Trophoblast cell (in vitro differentiated cells and primary cell): ENCODE results near the gene C19orf38.
A peak's percentile ranks its signal among the peaks of the same experiment; 100 is the strongest.

Experiments
- DNase-seq, 2 donors: peaks; one replicate each; pipeline ENCODE4 v3.0.0-alpha.2; 2016
- H2AFZ ChIP-seq: 2 replicates; pipeline ENCODE4 v1.6.1; 2013; ENCODE audit warnings: low read length, moderate library complexity, mild to moderate bottlenecking; ENCODE audit not compliant: insufficient read depth, poor library complexity
- H2AK5ac ChIP-seq: 2 replicates; pipeline ENCODE4 v1.6.1; 2013; ENCODE audit warnings: mild to moderate bottlenecking, low read length
- H2BK120ac ChIP-seq: 2 replicates; pipeline ENCODE4 v1.6.1; 2013; ENCODE audit warnings: low read length, mild to moderate bottlenecking, moderate library complexity; ENCODE audit not compliant: insufficient read depth, poor library complexity
- H2BK12ac ChIP-seq: 2 replicates; pipeline ENCODE4 v1.6.1; 2013; ENCODE audit warnings: mild to moderate bottlenecking, low read length, moderate library complexity
- H2BK5ac ChIP-seq: 2 replicates; pipeline ENCODE4 v1.6.1; 2013; ENCODE audit warnings: low read length, low read depth, moderate library complexity, mild to moderate bottlenecking; ENCODE audit not compliant: poor library complexity
- H3K14ac ChIP-seq: 2 replicates; pipeline ENCODE4 v1.6.1; 2013; ENCODE audit warnings: mild to moderate bottlenecking, low read length
- H3K18ac ChIP-seq: 2 replicates; pipeline ENCODE4 v1.6.1; 2013; ENCODE audit warnings: mild to moderate bottlenecking, low read length
- H3K23ac ChIP-seq: 2 replicates; pipeline ENCODE4 v1.6.1; 2013; ENCODE audit warnings: low read length
- H3K27ac ChIP-seq: 2 replicates; pipeline ENCODE4 v1.5.1; 2013; ENCODE audit warnings: low read depth, mild to moderate bottlenecking, inconsistent platforms, low read length, moderate library complexity
- H3K27me3 ChIP-seq: 2 replicates; pipeline ENCODE4 v1.6.1; 2013; ENCODE audit warnings: inconsistent platforms, mild to moderate bottlenecking, low read length, moderate library complexity; ENCODE audit not compliant: insufficient read depth
- H3K36me3 ChIP-seq, 2 experiments: 1 replicate in 1 of 2; 2 replicates in 1 of 2; pipeline ENCODE4 v1.6.1; 2013; ENCODE audit warnings: low read length in 2 of 2, mild to moderate bottlenecking in 2 of 2, moderate library complexity in 1 of 2; ENCODE audit not compliant: insufficient read depth in 2 of 2, control insufficient read depth in 1 of 2
- H3K4ac ChIP-seq: 2 replicates; pipeline ENCODE4 v1.6.1; 2013; ENCODE audit warnings: low read depth, mild to moderate bottlenecking, low read length, moderate library complexity
- H3K4me1 ChIP-seq, 2 experiments: 1 replicate in 1 of 2; 2 replicates in 1 of 2; pipeline ENCODE4 v1.6.1; 2013; ENCODE audit warnings: low read length in 2 of 2, mild to moderate bottlenecking in 2 of 2, moderate library complexity in 1 of 2; ENCODE audit not compliant: insufficient read depth in 2 of 2, control insufficient read depth in 1 of 2
- H3K4me2 ChIP-seq: 2 replicates; pipeline ENCODE4 v1.6.1; 2013; ENCODE audit warnings: inconsistent platforms, mild to moderate bottlenecking, low read length, moderate library complexity
- H3K4me3 ChIP-seq: 2 replicates; pipeline ENCODE4 v1.5.1; 2013; ENCODE audit warnings: mild to moderate bottlenecking, low read depth, low read length, inconsistent platforms
- H3K79me1 ChIP-seq: one replicate; pipeline ENCODE4 v1.6.1; 2013; ENCODE audit warnings: low read length
- H3K79me2 ChIP-seq: 2 replicates; pipeline ENCODE4 v1.6.1; 2013; ENCODE audit warnings: low read length, mild to moderate bottlenecking; ENCODE audit not compliant: control insufficient read depth, insufficient read depth, poor library complexity
- H3K9ac ChIP-seq: 2 replicates; pipeline ENCODE4 v1.6.1; 2013; ENCODE audit warnings: mild to moderate bottlenecking, low read length
- H3K9me3 ChIP-seq: 2 replicates; pipeline ENCODE4 v1.6.1; 2013; ENCODE audit warnings: low read depth, mild to moderate bottlenecking, control low read depth, inconsistent platforms, low read length; ENCODE audit not compliant: insufficient read depth
- H4K12ac ChIP-seq: 2 replicates; pipeline ENCODE4 v1.6.1; 2013; ENCODE audit warnings: low read depth, mild to moderate bottlenecking, low read length, moderate library complexity
- H4K8ac ChIP-seq: 2 replicates; pipeline ENCODE4 v1.6.1; 2013; ENCODE audit warnings: low read depth, mild to moderate bottlenecking, low read length, moderate library complexity
- H4K91ac ChIP-seq: one replicate; pipeline ENCODE4 v1.6.1; 2013; ENCODE audit warnings: low read depth, mild to moderate bottlenecking, low read length, moderate library complexity
- WGBS: extraction: QIAGEN DNeasy Blood & Tissue Kit; methylation state at CpG from one replicate; pipeline ENCODE4 v1.1.7; 2013; ENCODE audit warnings: missing lambda C conversion rate; ENCODE audit not compliant: insufficient read length, insufficient coverage; ENCODE audit errors: extremely low coverage; 5-methylcytosine and 5-hydroxymethylcytosine counted together

Gene C19orf38

DNA sequence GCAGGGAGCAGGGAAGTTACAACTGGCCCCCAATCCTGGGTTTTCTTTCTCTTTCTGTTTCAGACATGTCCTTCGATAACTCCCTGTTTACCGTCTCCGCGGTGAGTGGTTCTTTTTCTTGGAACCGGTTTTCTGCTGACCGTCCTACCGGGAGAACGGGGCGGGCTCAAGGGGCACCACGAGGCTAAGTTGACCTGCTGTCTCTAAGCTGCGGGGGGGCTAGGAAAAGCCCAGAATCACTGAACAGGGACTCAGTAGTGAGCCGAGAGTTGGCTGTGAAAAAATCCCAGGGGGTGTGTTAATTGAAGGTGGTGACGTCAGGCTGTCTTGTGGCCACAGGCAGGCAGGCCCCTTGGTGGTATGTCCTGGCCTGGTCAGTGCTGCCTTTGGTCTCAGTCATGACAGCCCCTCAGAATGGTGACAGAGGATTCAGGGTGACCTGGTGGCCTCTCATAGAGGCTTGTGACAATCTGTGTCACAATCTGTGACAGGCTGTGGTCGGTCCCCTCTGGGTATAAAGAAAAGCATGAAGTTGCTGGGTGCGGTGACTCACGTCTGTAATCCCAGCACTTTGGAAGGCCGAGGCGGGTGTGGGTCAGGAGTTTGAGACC lies 15.0 kb downstream of the C19orf38 start:
- no peaks in the 10 kb centered on the region for H3K27me3 ChIP-seq
- no peak overlapping the region for H3K23ac ChIP-seq
- no peak overlapping the region for H4K12ac ChIP-seq
- H2BK120ac ChIP-seq, result no peak overlapping the region
- no peak overlapping the region for H4K8ac ChIP-seq
- H3K79me2 ChIP-seq, result no peaks in the 10 kb centered on the region
- H3K4me1 ChIP-seq, result peaks cover 0 to 4% of the 10 kb centered on the region in 2 experiments
- H3K79me1 ChIP-seq, result peaks cover 1% of the 10 kb centered on the region
- no peaks in the 10 kb centered on the region for H3K9me3 ChIP-seq
- H3K4me3 ChIP-seq, result no peak overlapping the region
- no peak overlapping the region for H3K4me2 ChIP-seq
- H3K14ac ChIP-seq, result no peak overlapping the region
- no peak overlapping the region for H2BK5ac ChIP-seq
- H3K9ac ChIP-seq, result no peak overlapping the region
- no peak overlapping the region for H3K18ac ChIP-seq
- H2AFZ ChIP-seq, result no peak overlapping the region
- H3K27ac ChIP-seq, result no peak overlapping the region
- DNase-seq, result peak; percentile 96 to 97
- no peak overlapping the region for H4K91ac ChIP-seq
- H3K36me3 ChIP-seq, result no peaks in the 10 kb centered on the region
- H3K4ac ChIP-seq, result no peak overlapping the region
- H2AK5ac ChIP-seq, result no peak overlapping the region
- H2BK12ac ChIP-seq, result no peak overlapping the region
- no CpG with 5 or more reads among the region's 18 CpGs for WGBS

GRCh38 chr19:10864538-10864899 lies 16.3 kb downstream of the C19orf38 start:
- no peak overlapping the region for H3K23ac ChIP-seq
- H3K27me3 ChIP-seq, result no peaks in the 10 kb centered on the region
- no peaks in the 10 kb centered on the region for H3K9me3 ChIP-seq

GRCh38 chr19:10866495-10866894 lies 18.3 kb downstream of the C19orf38 start:
- no CpG with 5 or more reads among the region's 10 CpGs for WGBS
- H3K4ac ChIP-seq, result no peak overlapping the region
- H3K18ac ChIP-seq, result no peak overlapping the region
- no peak overlapping the region for H2BK120ac ChIP-seq
- H3K4me1 ChIP-seq, result peaks cover 0 to 6% of the 10 kb centered on the region in 2 experiments
- no peak overlapping the region for H4K91ac ChIP-seq
- no peak overlapping the region for H2AK5ac ChIP-seq
- no peak overlapping the region for H4K8ac ChIP-seq
- H3K79me1 ChIP-seq, result peaks cover 5% of the 10 kb centered on the region
- H2BK5ac ChIP-seq, result no peak overlapping the region
- H4K12ac ChIP-seq, result no peak overlapping the region
- H3K79me2 ChIP-seq, result no peaks in the 10 kb centered on the region
- no peaks in the 10 kb centered on the region for H3K36me3 ChIP-seq
- DNase-seq, result no peak
- H3K9ac ChIP-seq, result no peak overlapping the region
- H3K9me3 ChIP-seq, result no peaks in the 10 kb centered on the region
- H3K23ac ChIP-seq, result no peak overlapping the region
- no peak overlapping the region for H2BK12ac ChIP-seq
- no peak overlapping the region for H2AFZ ChIP-seq
- H3K14ac ChIP-seq, result no peak overlapping the region
- no peak overlapping the region for H3K27ac ChIP-seq
- H3K4me2 ChIP-seq, result no peak overlapping the region
- H3K27me3 ChIP-seq, result no peaks in the 10 kb centered on the region
- no peak overlapping the region for H3K4me3 ChIP-seq

More at GRCh38 chr19:10864538-10864899, 16.3 kb downstream of the C19orf38 start:
- no peak overlapping the region for H3K4me3 ChIP-seq
- peaks cover 0 to 4% of the 10 kb centered on the region in 2 experiments for H3K4me1 ChIP-seq
- no peak overlapping the region for H2BK120ac ChIP-seq
- H2AFZ ChIP-seq, result no peak overlapping the region
- H4K91ac ChIP-seq, result peak overlapping the region; percentile 63
- DNase-seq, result peak; percentile 57 to 85
- no CpG with 5 or more reads among the region's 6 CpGs for WGBS
- no peak overlapping the region for H3K18ac ChIP-seq
- H3K4me2 ChIP-seq, result no peak overlapping the region
- H3K36me3 ChIP-seq, result no peaks in the 10 kb centered on the region
- no peak overlapping the region for H3K9ac ChIP-seq
- no peak overlapping the region for H3K4ac ChIP-seq
- no peak overlapping the region for H2BK12ac ChIP-seq
- no peak overlapping the region for H2AK5ac ChIP-seq
- peak overlapping the region; percentile 61 for H4K12ac ChIP-seq
- H3K27ac ChIP-seq, result no peak overlapping the region
- no peak overlapping the region for H3K14ac ChIP-seq
- no peak overlapping the region for H2BK5ac ChIP-seq
- H3K79me2 ChIP-seq, result no peaks in the 10 kb centered on the region
- peak overlapping the region; percentile 47 for H4K8ac ChIP-seq
- H3K79me1 ChIP-seq, result peaks cover 1% of the 10 kb centered on the region

- no peak overlapping the region for H3K4me3 ChIP-seq
- no peak overlapping the region for H2BK5ac ChIP-seq
- H3K4ac ChIP-seq, result no peak overlapping the region
- no CpG with 5 or more reads among the region's 10 CpGs for WGBS
- no peak overlapping the region for H3K18ac ChIP-seq
- H2AK5ac ChIP-seq, result no peak overlapping the region
- no peak overlapping the region for H2BK12ac ChIP-seq
- H3K9me3 ChIP-seq, result no peaks in the 10 kb centered on the region
- no peaks in the 10 kb centered on the region for H3K36me3 ChIP-seq
- no peak overlapping the region for H3K23ac ChIP-seq
- no peak overlapping the region for H2AFZ ChIP-seq
- H4K8ac ChIP-seq, result no peak overlapping the region
- H3K14ac ChIP-seq, result no peak overlapping the region
- no peak overlapping the region for H3K9ac ChIP-seq
- H3K4me2 ChIP-seq, result no peak overlapping the region
- H3K27ac ChIP-seq, result no peak overlapping the region
- no peak overlapping the region for H4K91ac ChIP-seq
- DNase-seq, result no peak
- H2BK120ac ChIP-seq, result no peak overlapping the region
- H3K79me1 ChIP-seq, result peaks cover 10% of the 10 kb centered on the region
- peaks cover 0 to 4% of the 10 kb centered on the region in 2 experiments for H3K4me1 ChIP-seq
- no peaks in the 10 kb centered on the region for H3K27me3 ChIP-seq
- no peak overlapping the region for H4K12ac ChIP-seq
- H3K79me2 ChIP-seq, result peaks cover 17% of the 10 kb centered on the region
These were observed 20.8 kb downstream of the C19orf38 start for GRCh38 chr19:10868872-10869547.
